ENCODE measurements around the gene GATD1. TPM values are rescaled to one million over a fixed set of nuclear protein-coding genes. Genes with fewer than 3 reads are reported as not detected.

The GATD1 gene
- 22.7 and 25.9 TPM in 2 replicates for total RNA-seq

GRCh38 chr11:777288-778255 is at the start of gene GATD1:
TSS of gene GATD1 (minus strand) at chr11:777487. CDS start at chr11:777462, 25 bp downstream.

DNA sequence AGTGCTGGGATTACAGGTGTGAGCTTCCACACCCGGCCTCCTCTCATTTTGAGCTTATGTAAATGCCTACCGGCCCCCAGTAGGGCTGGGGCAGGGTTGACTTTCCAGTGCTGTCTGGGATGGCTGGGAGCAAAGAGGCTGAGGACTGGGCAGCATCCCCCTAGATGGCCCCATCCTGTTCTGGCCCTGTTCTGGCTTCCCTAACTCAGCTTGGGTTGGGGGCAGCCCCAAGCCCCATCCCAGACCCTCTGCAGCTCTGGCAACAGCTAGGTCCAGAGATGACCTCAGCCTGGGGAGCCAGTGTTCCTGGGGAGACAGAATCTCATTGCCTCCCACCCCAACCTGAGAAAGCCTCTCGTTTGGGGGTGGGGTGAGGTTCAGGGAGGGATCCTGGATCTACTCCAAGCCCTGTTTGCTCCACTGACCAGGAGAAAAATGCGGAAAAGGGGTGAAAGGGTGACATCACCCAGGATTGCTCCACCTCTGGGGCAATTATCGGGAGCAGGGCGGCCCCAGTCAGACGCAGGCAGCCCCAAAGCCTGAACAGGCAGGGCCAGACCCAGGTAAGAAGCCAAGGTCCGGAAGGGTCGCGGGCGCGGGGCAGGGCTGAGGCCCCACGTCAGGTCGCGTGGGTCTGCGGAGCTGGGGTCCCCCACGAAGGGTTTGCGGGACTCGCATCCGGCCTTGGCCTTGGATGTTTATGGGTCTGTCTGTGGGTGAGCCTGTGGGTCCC is 41.3 kb upstream of the GATD1 start, which contains the start of gene PNPLA2:
PNPLA2 (plus strand) TSS at position 519 of the 733 bp plus-strand sequence. CDS start 805 bp downstream, outside the sequence.

GRCh38 chr11:809287-810039 is 32.2 kb upstream of the GATD1 start, which contains the start of gene RPLP2:
TSS of gene RPLP2 (plus strand) at chr11:809967. CDS start at chr11:810235, 268 bp downstream.

GRCh38 chr11:798093-798713 is 20.9 kb upstream of the GATD1 start, which contains the start of gene SLC25A22:
TSS of gene SLC25A22 (minus strand) at chr11:798281. CDS start at chr11:795006, 3,275 bp downstream.

DNA sequence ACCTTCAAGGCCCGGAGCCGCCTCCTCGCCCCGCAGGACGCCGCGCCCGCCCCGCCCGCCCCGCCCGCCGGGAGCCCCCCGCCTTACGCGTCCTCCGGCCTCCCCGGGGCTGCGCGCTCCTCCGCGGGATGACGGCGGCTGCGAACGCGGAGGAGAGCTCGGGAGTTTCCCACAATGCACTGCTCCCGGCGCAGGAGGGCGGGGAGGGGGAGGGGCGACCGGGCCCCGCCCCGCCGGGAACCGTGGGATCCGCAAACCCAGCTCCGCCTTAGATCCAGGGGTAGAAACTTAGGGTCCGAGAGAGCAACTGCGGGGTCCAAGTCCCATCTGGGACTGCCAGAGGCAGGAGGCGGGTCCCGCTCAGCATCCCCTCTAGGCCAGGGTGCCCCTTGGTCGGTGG is 12.7 kb upstream of the GATD1 start, which contains the start of gene CEND1:
CEND1 (minus strand) TSS at position 148 of the 400 bp plus-strand sequence. CDS start 1,514 bp downstream, outside the sequence.

GRCh38 chr11:747158-748006 is 29.9 kb downstream of the GATD1 start, which contains the start of gene TALDO1:
TSS of gene TALDO1 (plus strand) at chr11:747464. CDS start at chr11:747482, 18 bp downstream.

Other genes with a start within 250 kb of the GATD1 start
- 77.6 and 97.3 TPM in 2 replicates for gene HRAS, start 241.9 kb downstream of the GATD1 start, total RNA-seq
- 0.27 and 0.47 TPM in 2 replicates for gene LRRC56, start 240.0 kb downstream of the GATD1 start, total RNA-seq
- 0.36 and 1.1 TPM in 2 replicates for gene LMNTD2, start 216.7 kb downstream of the GATD1 start, total RNA-seq
- 10.4 and 14.9 TPM in 2 replicates for gene RASSF7, start 216.5 kb downstream of the GATD1 start, total RNA-seq
- 25.6 and 33.3 TPM in 2 replicates for gene PHRF1, start 201.0 kb downstream of the GATD1 start, total RNA-seq
- 10.4 and 11.3 TPM in 2 replicates for gene IRF7, start 161.5 kb downstream of the GATD1 start, total RNA-seq
- gene CDHR5, start 152.5 kb downstream of the GATD1 start, total RNA-seq: not detected in 2 replicates
- not detected in 2 replicates for gene SCT, start 150.3 kb downstream of the GATD1 start, total RNA-seq
- gene DRD4, start 140.2 kb downstream of the GATD1 start, total RNA-seq: not detected in 2 replicates
- 39.4 and 44.8 TPM in 2 replicates for gene DEAF1, start 82.3 kb downstream of the GATD1 start, total RNA-seq
- gene TMEM80, start 81.7 kb downstream of the GATD1 start, total RNA-seq: 5.5 and 6.2 TPM in 2 replicates
- gene EPS8L2, start 71.3 kb downstream of the GATD1 start, total RNA-seq: 2.7 and 3.9 TPM in 2 replicates
- gene TALDO1, start 30.0 kb downstream of the GATD1 start, total RNA-seq: 207 and 250 TPM in 2 replicates
- under 0.01 and 0.18 TPM in 2 replicates for gene CEND1, start 12.6 kb upstream of the GATD1 start, total RNA-seq
- gene SLC25A22, start 20.8 kb upstream of the GATD1 start, total RNA-seq: 6.8 and 7.6 TPM in 2 replicates
- gene PIDD1, start 27.7 kb upstream of the GATD1 start, total RNA-seq: 7.0 and 9.0 TPM in 2 replicates
- gene RPLP2, start 32.5 kb upstream of the GATD1 start, total RNA-seq: 353 and 358 TPM in 2 replicates
- 15.0 and 23.4 TPM in 2 replicates for gene PNPLA2, start 41.4 kb upstream of the GATD1 start, total RNA-seq
- gene CRACR2B, start 50.4 kb upstream of the GATD1 start, total RNA-seq: 2.7 and 4.8 TPM in 2 replicates
- gene CD151, start 55.5 kb upstream of the GATD1 start, total RNA-seq: 545 and 757 TPM in 2 replicates
- 159 and 286 TPM in 2 replicates for gene POLR2L, start 65.0 kb upstream of the GATD1 start, total RNA-seq
- gene TSPAN4, start 65.4 kb upstream of the GATD1 start, total RNA-seq: 63.9 and 81.4 TPM in 2 replicates
- gene CHID1, start 133.3 kb upstream of the GATD1 start, total RNA-seq: 34.7 and 45.0 TPM in 2 replicates
- gene AP2A2, start 148.4 kb upstream of the GATD1 start, total RNA-seq: 37.9 and 49.3 TPM in 2 replicates